ENCODE results near the gene HMMR.
A peak's percentile ranks its signal among the peaks of the same experiment; 100 is the strongest.

Gene HMMR

DNA sequence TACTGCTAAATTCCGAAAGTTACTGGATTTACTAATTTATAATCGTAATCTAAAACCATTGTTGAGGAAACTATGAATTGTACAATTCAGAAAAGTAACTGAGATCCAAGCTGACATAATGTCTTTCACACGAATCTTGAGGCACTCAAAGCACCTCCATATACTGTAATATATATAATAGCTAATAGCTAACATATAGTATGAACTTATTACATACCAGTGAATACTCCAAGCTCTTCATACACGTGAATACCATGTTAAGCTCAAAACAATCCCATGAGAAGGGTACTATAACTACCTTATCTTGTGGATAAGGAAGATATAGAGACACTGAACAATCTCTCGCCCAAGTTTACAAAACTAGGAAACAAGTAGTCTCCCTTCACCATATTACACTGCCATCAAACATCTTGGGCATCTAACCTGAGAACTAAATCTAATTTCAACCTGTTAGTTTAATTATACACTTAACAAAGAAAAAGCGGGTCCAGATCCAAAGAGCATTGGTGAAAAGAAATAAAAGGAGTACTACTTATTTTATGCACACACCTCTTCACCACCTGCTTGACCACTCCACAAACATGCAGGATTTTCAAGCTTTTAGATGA lies 1.6 kb upstream of the HMMR start:
- no peak for DNase-seq (ENCODE audit: low read depth)
- peak overlapping the region; percentile 72 for H3K4me3 ChIP-seq (ENCODE audit: low read depth, low read length)
- TF ChIP-seq CTCF (conservative IDR thresholded peaks at IDR 0.05; ENCODE audit: low read depth, low read length): no peak

DNA sequence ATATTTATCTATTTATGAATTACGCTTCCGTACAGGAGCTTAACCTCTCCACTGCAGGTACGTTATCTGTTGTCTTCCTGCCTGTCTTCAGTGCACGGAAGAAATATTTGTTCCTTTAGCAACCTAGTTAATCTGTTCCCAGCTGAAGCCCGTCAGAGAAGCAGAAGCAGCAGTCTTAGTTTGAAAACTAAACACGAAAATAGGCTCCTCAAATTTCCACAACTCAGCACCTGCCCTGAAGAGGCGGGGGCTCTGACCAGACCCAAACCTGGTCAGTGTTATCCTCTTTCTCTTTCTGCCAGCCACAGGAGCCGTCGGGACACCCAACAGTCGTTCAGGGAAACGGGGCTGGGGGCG lies 992 bp upstream of the HMMR start:
- TF ChIP-seq CTCF (conservative IDR thresholded peaks at IDR 0.05; ENCODE audit: low read depth, low read length): no peak
- peak; percentile 51 for DNase-seq (ENCODE audit: low read depth)
- H3K4me3 ChIP-seq (ENCODE audit: low read depth, low read length): peak overlapping the region; percentile 72

DNA sequence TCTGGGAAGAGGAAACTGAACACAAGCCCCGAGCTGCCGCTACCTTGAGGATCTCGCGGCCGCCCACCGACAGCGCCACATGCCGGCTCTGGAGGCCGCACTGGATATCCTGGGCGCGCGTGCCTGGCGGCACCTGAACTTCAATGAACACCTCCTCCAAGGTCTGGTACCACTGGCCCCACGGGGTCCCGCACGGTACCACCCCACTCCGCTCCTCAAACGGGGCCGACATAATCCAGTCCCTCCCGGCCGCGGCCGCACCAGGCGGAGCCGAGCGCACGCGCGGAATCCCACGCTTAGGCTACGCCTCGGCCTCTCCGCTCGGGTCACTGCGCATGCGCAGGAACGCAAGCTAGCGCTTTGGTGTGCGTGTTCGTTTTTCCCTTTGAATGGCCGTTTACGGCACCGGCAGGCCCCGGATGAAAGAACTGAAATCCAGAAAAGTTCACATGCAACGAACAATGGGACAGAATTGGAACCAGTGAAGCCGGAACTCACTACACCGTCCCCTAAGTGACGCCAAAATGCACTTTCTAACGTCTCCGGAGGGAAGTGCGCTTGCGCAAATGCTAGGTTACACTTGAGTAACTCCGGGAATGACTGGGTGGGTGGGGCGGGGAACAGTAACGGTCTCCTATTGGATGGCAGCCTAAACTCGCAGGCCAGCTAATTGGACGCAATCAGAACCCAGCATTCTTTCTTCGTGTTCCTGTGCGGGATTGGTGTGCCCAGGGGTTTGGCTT lies 442 bp upstream of the HMMR start, which contains the start of gene NUDCD2:
Gene NUDCD2, minus strand, starts transcription at position 284 of the 743 bp plus-strand sequence. Its CDS starts 52 bp downstream, at position 232.
- peak within 1 kb of the TSS; percentile 72 for H3K4me3 ChIP-seq (ENCODE audit: low read depth, low read length)
- peak; percentile 43 for TF ChIP-seq CTCF (conservative IDR thresholded peaks at IDR 0.05; ENCODE audit: low read depth, low read length)
- DNase-seq (ENCODE audit: low read depth): peak; percentile 99

DNA sequence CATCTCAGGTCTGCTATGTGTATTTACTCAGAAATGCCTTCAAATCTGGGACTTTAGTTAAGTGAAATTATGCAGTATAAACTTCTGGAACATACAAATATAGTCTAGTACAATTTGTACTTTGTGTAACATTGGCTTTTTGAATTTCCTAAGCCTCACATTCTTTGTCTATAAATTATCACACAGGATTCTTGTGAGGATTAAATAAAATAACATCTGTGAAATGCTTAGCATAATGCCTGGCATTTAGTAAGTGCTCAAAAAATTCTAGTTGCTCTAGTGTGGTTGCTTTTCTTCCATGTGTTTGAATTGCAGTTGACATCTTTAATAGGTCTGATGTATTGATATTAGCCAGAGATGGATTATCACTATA lies 2.6 kb downstream of the HMMR start:
- no peak overlapping the region for H3K4me3 ChIP-seq (ENCODE audit: low read depth, low read length)
- no peak for TF ChIP-seq CTCF (conservative IDR thresholded peaks at IDR 0.05; ENCODE audit: low read depth, low read length)
- DNase-seq (ENCODE audit: low read depth): no peak

DNA sequence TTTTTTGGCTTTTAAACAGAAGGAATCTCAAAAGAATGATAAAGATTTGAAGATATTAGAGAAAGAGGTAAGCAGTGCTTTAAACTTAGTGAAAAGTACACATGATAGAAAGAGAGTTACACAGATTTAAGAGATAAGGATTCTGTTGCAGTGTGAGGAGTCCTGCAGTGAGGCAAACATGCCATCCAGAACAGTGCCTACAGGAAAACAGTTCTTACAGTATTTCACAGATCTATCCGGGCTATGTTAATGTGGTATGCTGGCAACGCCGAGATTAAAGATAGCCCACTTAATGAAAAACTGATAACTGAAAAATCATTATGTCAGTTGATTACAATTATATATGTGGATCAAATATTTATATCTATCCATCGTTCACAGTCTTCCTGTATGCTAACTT lies 7.2 kb downstream of the HMMR start:
- no peak for DNase-seq (ENCODE audit: low read depth)
- no peak overlapping the region for H3K4me3 ChIP-seq (ENCODE audit: low read depth, low read length)
- TF ChIP-seq CTCF (conservative IDR thresholded peaks at IDR 0.05; ENCODE audit: low read depth, low read length): no peak

- H3K4me3 ChIP-seq (ENCODE audit: low read depth, low read length): no peak overlapping the region
- DNase-seq (ENCODE audit: low read depth): no peak
- TF ChIP-seq CTCF (conservative IDR thresholded peaks at IDR 0.05; ENCODE audit: low read depth, low read length): no peak
Measured at GRCh38 chr5:163473635-163474243, 13.3 kb downstream of the HMMR start.

Measured in choroid plexus epithelial cell (primary cell).